GM23338 (cell line): Measurements from ENCODE around the gene RARRES2. TPM values are rescaled to one million over a fixed set of nuclear protein-coding genes. Genes with fewer than 3 reads are reported as not detected.
A peak's percentile ranks its signal among the peaks of the same experiment; 100 is the strongest.

Experiments
- ATAC-seq: fragments of 200-7000 bp; cut with Tn5 transposase; 3 replicates; pipeline ENCODE4 v1.9.1; 2020
- DNase-seq: peaks from one replicate; pipeline ENCODE4 v3.0.0-alpha.2; 2015; ENCODE audit warnings: low spot score
- H2AFZ ChIP-seq: fragments of 200-600 bp; sonication (generic); 2 replicates; pipeline ENCODE4 v1.8.0; 2016; ENCODE audit warnings: antibody characterized with exemption, mild to moderate bottlenecking, moderate library complexity
- H3F3A ChIP-seq: fragments of 200-600 bp; sonication (generic); replicated peaks from 2 replicates; pipeline ENCODE4 v1.8.0; 2017; ENCODE audit warnings: antibody characterized with exemption, mixed run types, low read depth
- H3K27ac ChIP-seq: fragments of 200-600 bp; sonication (generic); 2 replicates; pipeline ENCODE4 v1.6.1; 2016; ENCODE audit warnings: low read depth
- H3K27me3 ChIP-seq: fragments of 200-600 bp; sonication (generic); 2 replicates; pipeline ENCODE4 v1.8.0; 2016; ENCODE audit warnings: mild to moderate bottlenecking, mixed run types, moderate library complexity; ENCODE audit not compliant: insufficient read depth
- H3K36me3 ChIP-seq: fragments of 200-600 bp; sonication (generic); 2 replicates; pipeline ENCODE4 v1.8.0; 2016; ENCODE audit warnings: mild to moderate bottlenecking; ENCODE audit not compliant: insufficient read depth
- H3K4me1 ChIP-seq: fragments of 200-600 bp; sonication (generic); 2 replicates; pipeline ENCODE4 v1.8.0; 2016; ENCODE audit warnings: mild to moderate bottlenecking, moderate library complexity; ENCODE audit not compliant: insufficient read depth
- H3K4me2 ChIP-seq: fragments of 200-600 bp; sonication (generic); 2 replicates; pipeline ENCODE4 v1.7.1; 2017; ENCODE audit warnings: mixed run types
- H3K4me3 ChIP-seq: fragments of 200-600 bp; sonication (generic); 2 replicates; pipeline ENCODE4 v1.6.1; 2016; ENCODE audit warnings: mixed run types
- H3K79me2 ChIP-seq: fragments of 200-600 bp; sonication (generic); replicated peaks from 2 replicates; pipeline ENCODE4 v1.8.0; 2017; ENCODE audit warnings: mild to moderate bottlenecking; ENCODE audit not compliant: insufficient read depth
- H3K9me2 ChIP-seq: fragments of 200-600 bp; sonication (generic); 2 replicates; pipeline ENCODE4 v1.8.0; 2017; ENCODE audit not compliant: insufficient read depth
- H4K20me1 ChIP-seq: fragments of 200-600 bp; sonication (generic); replicated peaks from 2 replicates; pipeline ENCODE4 v1.8.0; 2017; ENCODE audit warnings: mild to moderate bottlenecking; ENCODE audit not compliant: insufficient read depth
- H3K27ac Mint-ChIP-seq: 2 replicates; pipeline ENCODE4 v1.8.0; 2020; ENCODE audit warnings: inconsistent platforms, mild to moderate bottlenecking, moderate library complexity, mixed read lengths
- H3K27me3 Mint-ChIP-seq: 3 replicates; pipeline ENCODE4 v1.8.0; 2022; ENCODE audit warnings: low read depth, mild to moderate bottlenecking, moderate library complexity, mixed read lengths, inconsistent platforms; ENCODE audit not compliant: insufficient read depth, poor library complexity
- H3K36me3 Mint-ChIP-seq: 3 replicates; pipeline ENCODE4 v1.8.0; 2021; ENCODE audit warnings: low read depth, mild to moderate bottlenecking, inconsistent platforms, moderate library complexity, mixed read lengths
- H3K4me1 Mint-ChIP-seq: 3 replicates; pipeline ENCODE4 v1.8.0; 2020; ENCODE audit warnings: mild to moderate bottlenecking, inconsistent platforms, mixed read lengths
- H3K4me3 Mint-ChIP-seq: 3 replicates; pipeline ENCODE4 v1.8.0; 2021; ENCODE audit warnings: moderate library complexity, mild to moderate bottlenecking, inconsistent platforms, mixed read lengths
- H3K9me3 Mint-ChIP-seq: 3 replicates; pipeline ENCODE4 v1.8.0; 2020; ENCODE audit warnings: moderate library complexity, mild to moderate bottlenecking, inconsistent platforms, mixed read lengths
- CREB1 ChIP-seq: fragments of 250-450 bp; sonication (Bioruptor Pico); IDR thresholded peaks from 2 replicates; pipeline ENCODE4 v1.5.0; 2020; ENCODE audit warnings: low read depth, mild to moderate bottlenecking, moderate library complexity
- EZH2 ChIP-seq: fragments of 200-600 bp; sonication (generic); IDR thresholded peaks from one replicate; pipeline ENCODE4 v1.8.0; 2017; ENCODE audit warnings: antibody characterized with exemption, mild to moderate bottlenecking, low read depth; ENCODE audit not compliant: unreplicated experiment
- JUNB ChIP-seq: IDR thresholded peaks from one replicate; pipeline ENCODE4 v1.6.1; 2016; ENCODE audit warnings: antibody characterized with exemption; ENCODE audit not compliant: unreplicated experiment
- NANOG ChIP-seq: IDR thresholded peaks from 2 replicates; pipeline ENCODE4 v1.6.1; 2016; ENCODE audit warnings: antibody characterized with exemption, borderline replicate concordance
- POLR2AphosphoS5 ChIP-seq: IDR thresholded peaks from 2 replicates; pipeline ENCODE4 v1.6.1; 2016; ENCODE audit warnings: antibody characterized with exemption, low read depth
- REST ChIP-seq: IDR thresholded peaks from one replicate; pipeline ENCODE4 v1.6.1; 2018; ENCODE audit warnings: antibody characterized with exemption; ENCODE audit not compliant: unreplicated experiment
- ZNF114 ChIP-seq: fragments of 250-450 bp; sonication (Bioruptor Pico); IDR thresholded peaks from 2 replicates; pipeline ENCODE4 v1.5.0; 2020; ENCODE audit warnings: mild to moderate bottlenecking, moderate library complexity
- ZNF331 ChIP-seq: fragments of 250-450 bp; sonication (Bioruptor Pico); IDR thresholded peaks from 2 replicates; pipeline ENCODE4 v1.5.0; 2020; ENCODE audit warnings: low read depth, mild to moderate bottlenecking, moderate library complexity
- polyA plus RNA-seq: library from polyadenylated mRNA; unstranded; fragments of >200 nt; fragmentation: Nextera tagmentation; extraction: Ambion mirVana; gene quantifications from 2 replicates; pipeline ENCODE4 v1.2.1, GENCODE V29; 2016
- total RNA-seq: library from RNA; depleted of rRNA; stranded (reverse); fragments of >200 nt; shearing (Covaris generic); gene quantifications from 2 replicates; pipeline ENCODE4 v1.2.3, GENCODE V29; 2014

RARRES2 gene
- total and polyA plus RNA-seq, 2 experiments from 2014 or later = 169 to 314 TPM

- TF ChIP-seq EZH2 (no peak), POLR2AphosphoS5 (no peak), CREB1 (CRISPR knock-in tag) (no peak), REST (no peak), NANOG (no peak)
Measured at GRCh38 chr7:150342121-150342408, 636 bp upstream of the RARRES2 start (continued).

- H3K79me2 ChIP-seq = peaks cover 28% of the 10 kb centered on the region
- Mint-ChIP-seq H3K4me3 (peak overlapping the region; percentile 93), H3K36me3 (peaks cover 48% of the 10 kb centered on the region), H3K4me1 (peaks cover 57% of the 10 kb centered on the region), H3K9me3 (peaks cover 25% of the 10 kb centered on the region), H3K27me3 (peaks cover 37% of the 10 kb centered on the region), H3K27ac (no peak overlapping the region)
- H3K27ac ChIP-seq = no peak overlapping the region
- peak overlapping the region; percentile 90 for H2AFZ ChIP-seq
- H3K4me2 ChIP-seq = peak overlapping the region; percentile 94
- H3K36me3 ChIP-seq = peaks cover 4% of the 10 kb centered on the region; the same call in 1 of the 2 replicates
- TF ChIP-seq ZNF114 (CRISPR knock-in tag) (no peak), ZNF331 (no peak), REST (no peak), CREB1 (CRISPR knock-in tag) (no peak), EZH2 (no peak), POLR2AphosphoS5 (no peak), JUNB (no peak)
- peaks cover 19% of the 10 kb centered on the region for H3F3A ChIP-seq
- H3K4me3 ChIP-seq = peak overlapping the region; percentile 93
- H3K27me3 ChIP-seq = peaks cover 28% of the 10 kb centered on the region
- H3K4me1 ChIP-seq = peaks cover 38% of the 10 kb centered on the region
- no peaks in the 10 kb centered on the region; the same call in 1 of the 2 replicates for H4K20me1 ChIP-seq
- peak; percentile 12 for ATAC-seq
- DNase-seq = no peak
- H3K9me2 ChIP-seq = no peaks in the 10 kb centered on the region
Measured at GRCh38 chr7:150340875-150341262, 560 bp downstream of the RARRES2 start.
